Measurements from ENCODE around the gene CDH4.

CDH4 gene

DNA sequence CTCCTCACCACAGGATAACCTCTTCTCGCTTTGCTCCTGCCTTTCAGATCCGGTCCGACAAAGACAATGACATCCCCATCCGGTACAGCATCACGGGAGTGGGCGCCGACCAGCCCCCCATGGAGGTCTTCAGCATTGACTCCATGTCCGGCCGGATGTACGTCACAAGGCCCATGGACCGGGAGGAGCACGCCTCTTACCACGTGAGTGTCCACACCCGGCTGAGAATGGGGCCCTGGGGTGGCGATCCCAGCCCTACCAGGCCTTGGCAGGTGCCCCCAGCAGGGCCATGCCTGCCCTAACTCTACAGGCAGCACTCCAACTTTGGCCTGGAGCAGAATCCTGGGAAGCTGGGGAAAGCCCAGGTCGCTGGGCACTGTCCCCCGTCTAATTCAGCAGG is 592.6 kb downstream of the CDH4 start:
- TF ChIP-seq, protein P1, sequence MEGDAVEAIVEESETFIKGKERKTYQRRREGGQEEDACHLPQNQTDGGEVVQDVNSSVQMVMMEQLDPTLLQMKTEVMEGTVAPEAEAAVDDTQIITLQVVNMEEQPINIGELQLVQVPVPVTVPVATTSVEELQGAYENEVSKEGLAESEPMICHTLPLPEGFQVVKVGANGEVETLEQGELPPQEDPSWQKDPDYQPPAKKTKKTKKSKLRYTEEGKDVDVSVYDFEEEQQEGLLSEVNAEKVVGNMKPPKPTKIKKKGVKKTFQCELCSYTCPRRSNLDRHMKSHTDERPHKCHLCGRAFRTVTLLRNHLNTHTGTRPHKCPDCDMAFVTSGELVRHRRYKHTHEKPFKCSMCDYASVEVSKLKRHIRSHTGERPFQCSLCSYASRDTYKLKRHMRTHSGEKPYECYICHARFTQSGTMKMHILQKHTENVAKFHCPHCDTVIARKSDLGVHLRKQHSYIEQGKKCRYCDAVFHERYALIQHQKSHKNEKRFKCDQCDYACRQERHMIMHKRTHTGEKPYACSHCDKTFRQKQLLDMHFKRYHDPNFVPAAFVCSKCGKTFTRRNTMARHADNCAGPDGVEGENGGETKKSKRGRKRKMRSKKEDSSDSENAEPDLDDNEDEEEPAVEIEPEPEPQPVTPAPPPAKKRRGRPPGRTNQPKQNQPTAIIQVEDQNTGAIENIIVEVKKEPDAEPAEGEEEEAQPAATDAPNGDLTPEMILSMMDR (IDR thresholded peaks at IDR 0.05; ENCODE audit: low read depth, low read length): no peak
- H3K4me3 ChIP-seq (ENCODE audit: low read depth, low read length): no peak overlapping the region
- in situ Hi-C loops (cut with HindIII; ENCODE audit: low sequenced_read_pairs): no loop called here
- no peak for DNase-seq (ENCODE audit: low read depth, low spot score)

GRCh38 chr20:61845233-61845671 is 593.2 kb downstream of the CDH4 start:
- no peak overlapping the region for H3K4me3 ChIP-seq (ENCODE audit: low read depth, low read length)
- in situ Hi-C loops (cut with HindIII; ENCODE audit: low sequenced_read_pairs): no loop called here
- no peak for DNase-seq (ENCODE audit: low read depth, low spot score)
- TF ChIP-seq, protein P1 (IDR thresholded peaks at IDR 0.05; ENCODE audit: low read depth, low read length): no peak

- DNase-seq (ENCODE audit: low read depth, low spot score): no peak
- H3K4me3 ChIP-seq (ENCODE audit: low read depth, low read length): no peak overlapping the region
- in situ Hi-C loops (cut with HindIII; ENCODE audit: low sequenced_read_pairs): no loop called here
- TF ChIP-seq, protein P1 (IDR thresholded peaks at IDR 0.05; ENCODE audit: low read depth, low read length): no peak
Measured at GRCh38 chr20:61846074-61846473, 594.0 kb downstream of the CDH4 start.

- in situ Hi-C loops (cut with HindIII; ENCODE audit: low sequenced_read_pairs): no loop called here
- no peak for DNase-seq (ENCODE audit: low read depth, low spot score)
- TF ChIP-seq, protein P1 (IDR thresholded peaks at IDR 0.05; ENCODE audit: low read depth, low read length): no peak
- H3K4me3 ChIP-seq (ENCODE audit: low read depth, low read length): no peak overlapping the region
Measured at GRCh38 chr20:61846741-61847419, 594.8 kb downstream of the CDH4 start.

GRCh38 chr20:61847420-61847748 is 595.3 kb downstream of the CDH4 start:
- in situ Hi-C loops (cut with HindIII; ENCODE audit: low sequenced_read_pairs): no loop called here
- TF ChIP-seq, protein P1 (IDR thresholded peaks at IDR 0.05; ENCODE audit: low read depth, low read length): no peak
- no peak for DNase-seq (ENCODE audit: low read depth, low spot score)
- H3K4me3 ChIP-seq (ENCODE audit: low read depth, low read length): no peak overlapping the region

- no peak overlapping the region for H3K4me3 ChIP-seq (ENCODE audit: low read depth, low read length)
- TF ChIP-seq, protein P1 (IDR thresholded peaks at IDR 0.05; ENCODE audit: low read depth, low read length): no peak
- no peak for DNase-seq (ENCODE audit: low read depth, low spot score)
- in situ Hi-C loops (cut with HindIII; ENCODE audit: low sequenced_read_pairs): no loop called here
Measured at GRCh38 chr20:61847986-61848385, 595.9 kb downstream of the CDH4 start.

Measured in astrocyte of the spinal cord (primary cell).